ENCODE data around the gene FLAD1. TPM values are rescaled to one million over a fixed set of nuclear protein-coding genes. Genes with fewer than 3 reads are reported as not detected.

FLAD1 gene
- total and polyA plus RNA-seq, 2 of the 4 experiments (the other 2 are of a cell fraction) = 26.3 to 37.3 TPM

GRCh38 chr1:155005076-155006011, 22.2 kb downstream of the FLAD1 start (continued):
- TF ChIP-seq NFE2L2 (IDR thresholded peaks at IDR 0.05; ENCODE audit: low read depth, low read length) (no peak), CEBPB (IDR thresholded peaks at IDR 0.05; ENCODE audit: low read depth, low read length) (no peak)

GRCh38 chr1:155006601-155007101, 23.5 kb downstream of the FLAD1 start:
- Histone ChIP-seq H4K20me1 (ENCODE audit: insufficient read depth, low read length) (peaks cover 9% of the 10 kb centered on the region; the same call in 1 of the 2 replicates), H3K79me1 (ENCODE audit: low read depth in 1 of 2, low read length in 2 of 2) (peaks cover 14 to 60% of the 10 kb centered on the region in 2 experiments), H3K27ac (ENCODE audit: insufficient read depth, low read length) (no peak overlapping the region), H3K56ac (ENCODE audit: extremely low read depth, insufficient read depth, low read length) (no peak overlapping the region), H2AFZ (replicated peaks; ENCODE audit: low read length, poor library complexity) (no peak overlapping the region), H2BK120ac (ENCODE audit: low read depth, low read length) (no peak overlapping the region), H2BK5ac (ENCODE audit: low read depth, low read length, poor library complexity, severe bottlenecking) (no peak overlapping the region), H3K36me3 (ENCODE audit: control insufficient read depth, insufficient read depth, low read length) (peaks cover 2% of the 10 kb centered on the region), H3K14ac (replicated peaks; ENCODE audit: low read depth, low read length) (no peak overlapping the region), H3K23ac (ENCODE audit: low read depth, low read length) (no peak overlapping the region), H3K9me3 (ENCODE audit: control insufficient read depth, insufficient read depth, low read length) (no peaks in the 10 kb centered on the region), H4K5ac (ENCODE audit: low read depth, low read length) (no peak overlapping the region), H2BK20ac (ENCODE audit: low read depth, low read length) (no peak overlapping the region), H3K18ac (ENCODE audit: low read depth, low read length) (no peak overlapping the region), H3K4me2 (ENCODE audit: low read depth, low read length) (no peak overlapping the region), H3K9me1 (ENCODE audit: insufficient read depth, low read length) (peaks cover 12% of the 10 kb centered on the region), H3K4me1 (ENCODE audit: control insufficient read depth, insufficient read depth, low read length) (peaks cover 13% of the 10 kb centered on the region), H3K9ac (ENCODE audit: low read depth, low read length) (no peak overlapping the region), H2BK15ac (ENCODE audit: low read depth, low read length) (no peak overlapping the region), H4K8ac (ENCODE audit: low read depth in 2 of 2, low read length in 2 of 2) (no peak overlapping the region), H2AK5ac (ENCODE audit: low read depth, low read length) (no peak overlapping the region; the same call in 1 of the 2 replicates), H3K27me3 (ENCODE audit: control insufficient read depth, insufficient read depth, low read length) (no peaks in the 10 kb centered on the region), H4K91ac (ENCODE audit: insufficient read depth, low read depth, low read length) (no peak overlapping the region), H3K4me3 (ENCODE audit: insufficient read depth, low read depth, low read length) (no peak overlapping the region), H2AK9ac (replicated peaks; ENCODE audit: low read depth, low read length, poor library complexity) (no peak overlapping the region), H3K4ac (ENCODE audit: low read depth, low read length) (no peak overlapping the region)
- DNase-seq = no peak
- intact Hi-C loops (cut with micrococcal nuclease) = no loop called here
- no TSS peak for BruUV-seq (replicated peaks)
- dilution Hi-C loops (cut with HindIII; ENCODE audit: low sequenced_read_pairs, unreplicated experiment) = no loop called here
- in situ Hi-C loops (cut with MboI; ENCODE audit: low sequenced_read_pairs) = no loop called here
- ATAC-seq (ENCODE audit: low read depth) = no peak
- CTCF ChIA-PET = interaction anchor here (1.1 kb wide), 1 partner anchor 11 kb away, joined by 4 read pairs; no protein-coding TSS in a partner anchor
- WGBS, 2 experiments (ENCODE audit: extremely low coverage in 2 of 2, insufficient read length in 1 of 2) = 67% methylated on average over 2 of the region's 2 CpGs; no CpG with 5 or more reads in 1 of the 2 experiments
- POLR2A ChIA-PET (ENCODE audit: unreplicated experiment) = interaction anchor here (0.6 kb wide), 1 partner anchor 10 kb away, joined by 14 read pairs; no protein-coding TSS in a partner anchor
- TF ChIP-seq USF2 (IDR thresholded peaks at IDR 0.05; ENCODE audit: low read depth, low read length) (no peak), FOS (IDR thresholded peaks at IDR 0.05; ENCODE audit: low read depth, low read length) (no peak), MAFK (IDR thresholded peaks at IDR 0.05; ENCODE audit: low read depth, low read length) (no peak), RAD21 (IDR thresholded peaks at IDR 0.05; ENCODE audit: low read length) (no peak), SMC3 (IDR thresholded peaks at IDR 0.05; ENCODE audit: low read depth, low read length) (no peak), CEBPB (IDR thresholded peaks at IDR 0.05; ENCODE audit: low read depth, low read length) (no peak), CHD1 (IDR thresholded peaks at IDR 0.05; ENCODE audit: low read depth, low read length) (no peak), BHLHE40 (IDR thresholded peaks at IDR 0.05; ENCODE audit: low read depth, low read length) (no peak)
- TF ChIP-seq, protein P1, sequence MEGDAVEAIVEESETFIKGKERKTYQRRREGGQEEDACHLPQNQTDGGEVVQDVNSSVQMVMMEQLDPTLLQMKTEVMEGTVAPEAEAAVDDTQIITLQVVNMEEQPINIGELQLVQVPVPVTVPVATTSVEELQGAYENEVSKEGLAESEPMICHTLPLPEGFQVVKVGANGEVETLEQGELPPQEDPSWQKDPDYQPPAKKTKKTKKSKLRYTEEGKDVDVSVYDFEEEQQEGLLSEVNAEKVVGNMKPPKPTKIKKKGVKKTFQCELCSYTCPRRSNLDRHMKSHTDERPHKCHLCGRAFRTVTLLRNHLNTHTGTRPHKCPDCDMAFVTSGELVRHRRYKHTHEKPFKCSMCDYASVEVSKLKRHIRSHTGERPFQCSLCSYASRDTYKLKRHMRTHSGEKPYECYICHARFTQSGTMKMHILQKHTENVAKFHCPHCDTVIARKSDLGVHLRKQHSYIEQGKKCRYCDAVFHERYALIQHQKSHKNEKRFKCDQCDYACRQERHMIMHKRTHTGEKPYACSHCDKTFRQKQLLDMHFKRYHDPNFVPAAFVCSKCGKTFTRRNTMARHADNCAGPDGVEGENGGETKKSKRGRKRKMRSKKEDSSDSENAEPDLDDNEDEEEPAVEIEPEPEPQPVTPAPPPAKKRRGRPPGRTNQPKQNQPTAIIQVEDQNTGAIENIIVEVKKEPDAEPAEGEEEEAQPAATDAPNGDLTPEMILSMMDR (conservative IDR thresholded peaks at IDR 0.05; ENCODE audit: low read depth, low read length) = no peak
- TF ChIP-seq, protein P2, sequence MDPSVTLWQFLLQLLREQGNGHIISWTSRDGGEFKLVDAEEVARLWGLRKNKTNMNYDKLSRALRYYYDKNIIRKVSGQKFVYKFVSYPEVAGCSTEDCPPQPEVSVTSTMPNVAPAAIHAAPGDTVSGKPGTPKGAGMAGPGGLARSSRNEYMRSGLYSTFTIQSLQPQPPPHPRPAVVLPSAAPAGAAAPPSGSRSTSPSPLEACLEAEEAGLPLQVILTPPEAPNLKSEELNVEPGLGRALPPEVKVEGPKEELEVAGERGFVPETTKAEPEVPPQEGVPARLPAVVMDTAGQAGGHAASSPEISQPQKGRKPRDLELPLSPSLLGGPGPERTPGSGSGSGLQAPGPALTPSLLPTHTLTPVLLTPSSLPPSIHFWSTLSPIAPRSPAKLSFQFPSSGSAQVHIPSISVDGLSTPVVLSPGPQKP (IDR thresholded peaks at IDR 0.05; ENCODE audit: borderline replicate concordance, low read depth, low read length) = no peak
